ENCODE results near the gene GNGT2.
A peak's percentile ranks its signal among the peaks of the same experiment; 100 is the strongest.

The GNGT2 gene

DNA sequence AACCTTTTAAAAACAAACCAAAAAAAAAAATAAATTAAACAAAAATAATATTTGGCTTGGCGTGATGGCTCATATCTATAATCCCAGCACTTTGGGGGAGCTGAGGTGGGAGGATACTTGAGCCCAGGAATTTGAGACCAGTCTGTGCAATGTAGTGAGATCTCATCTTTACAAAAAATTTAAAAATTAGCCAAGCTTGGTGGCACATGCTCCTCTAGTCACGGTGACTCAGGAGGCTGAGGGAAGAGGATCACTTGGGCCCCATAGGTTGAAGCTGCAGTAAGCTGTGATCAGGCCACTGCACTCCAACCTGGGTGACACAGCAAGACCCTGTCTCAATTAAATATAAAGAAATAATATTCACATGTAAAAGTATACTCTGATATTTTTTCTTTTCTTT lies 12.2 kb downstream of the GNGT2 start:
- no peak overlapping the region for H3K27ac ChIP-seq
- no peak overlapping the region for H3K4me3 ChIP-seq (ENCODE audit: low read depth, low read length)
- no peaks in the 10 kb centered on the region for H3K9me3 ChIP-seq (ENCODE audit: severe bottlenecking)
- H3K27me3 ChIP-seq (ENCODE audit: insufficient read depth, low read depth, severe bottlenecking) = no peaks in the 10 kb centered on the region
- peaks cover 11% of the 10 kb centered on the region for H3K36me3 ChIP-seq
- DNase-seq = no peak
- TF ChIP-seq CTCF (IDR thresholded peaks at IDR 0.05; ENCODE audit: low read depth, low read length) = no peak

DNA sequence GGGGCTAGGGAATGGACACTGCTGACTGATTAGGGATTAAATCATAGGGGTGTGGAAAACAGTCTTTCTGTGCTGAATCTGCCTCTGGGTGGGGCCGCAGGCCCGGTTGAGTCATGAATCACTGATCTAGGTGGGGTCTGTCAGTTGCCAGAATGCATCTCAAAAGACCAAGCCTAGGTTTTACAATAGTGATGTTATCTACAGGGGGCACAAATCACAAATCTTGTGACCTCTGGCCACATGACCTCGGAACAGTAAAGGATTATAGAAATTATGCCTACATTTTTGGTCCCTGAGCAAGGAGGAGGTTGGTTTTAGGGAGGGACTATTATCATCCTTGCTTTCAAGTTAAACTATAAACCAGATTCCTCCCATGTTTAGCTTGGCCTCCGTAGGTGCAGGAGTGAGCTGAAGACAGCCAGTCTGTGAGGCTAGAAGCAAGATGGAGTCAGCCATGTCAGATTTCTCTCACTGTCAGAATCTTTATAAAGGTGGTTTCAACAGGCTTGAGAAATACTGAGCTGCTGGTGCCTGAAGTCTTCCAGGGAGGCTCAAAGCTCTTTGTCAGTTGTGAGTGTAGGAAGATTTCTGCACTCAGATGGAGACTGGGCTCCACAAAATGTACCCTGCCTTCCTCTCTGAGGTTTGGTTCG lies 12.9 kb downstream of the GNGT2 start:
- Histone ChIP-seq H3K27me3 (ENCODE audit: insufficient read depth, low read depth, severe bottlenecking) (no peaks in the 10 kb centered on the region), H3K9me3 (ENCODE audit: severe bottlenecking) (no peaks in the 10 kb centered on the region), H3K36me3 (peaks cover 4% of the 10 kb centered on the region), H3K4me3 (ENCODE audit: low read depth, low read length) (no peak overlapping the region), H3K27ac (no peak overlapping the region)
- TF ChIP-seq CTCF (IDR thresholded peaks at IDR 0.05; ENCODE audit: low read depth, low read length) = no peak
- DNase-seq = no peak

DNA sequence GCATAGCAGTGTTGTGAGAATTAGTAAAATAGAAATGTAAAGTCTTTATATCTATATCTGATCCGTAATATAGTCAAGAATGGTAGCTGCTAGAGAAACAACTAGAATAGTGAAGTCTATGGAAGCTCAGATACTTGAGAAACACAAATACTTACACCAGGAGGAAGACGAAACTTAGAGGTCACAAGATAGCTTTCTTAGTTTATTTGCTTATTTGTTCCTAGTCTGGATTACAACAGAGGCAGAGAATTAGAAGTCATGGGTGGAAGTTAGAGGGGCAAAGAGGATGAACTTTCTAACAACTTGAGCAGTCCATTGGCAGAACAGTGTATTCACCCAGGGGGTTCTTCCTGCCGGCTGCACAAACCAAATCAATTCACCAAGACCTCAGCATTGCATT lies 13.9 kb downstream of the GNGT2 start:
- Histone ChIP-seq H3K9me3 (ENCODE audit: severe bottlenecking) (no peaks in the 10 kb centered on the region), H3K36me3 (no peaks in the 10 kb centered on the region; the same call in 1 of the 2 replicates), H3K4me3 (ENCODE audit: low read depth, low read length) (no peak overlapping the region), H3K27me3 (ENCODE audit: insufficient read depth, low read depth, severe bottlenecking) (no peaks in the 10 kb centered on the region), H3K27ac (no peak overlapping the region)
- no peak for DNase-seq
- no peak for TF ChIP-seq CTCF (IDR thresholded peaks at IDR 0.05; ENCODE audit: low read depth, low read length)

DNA sequence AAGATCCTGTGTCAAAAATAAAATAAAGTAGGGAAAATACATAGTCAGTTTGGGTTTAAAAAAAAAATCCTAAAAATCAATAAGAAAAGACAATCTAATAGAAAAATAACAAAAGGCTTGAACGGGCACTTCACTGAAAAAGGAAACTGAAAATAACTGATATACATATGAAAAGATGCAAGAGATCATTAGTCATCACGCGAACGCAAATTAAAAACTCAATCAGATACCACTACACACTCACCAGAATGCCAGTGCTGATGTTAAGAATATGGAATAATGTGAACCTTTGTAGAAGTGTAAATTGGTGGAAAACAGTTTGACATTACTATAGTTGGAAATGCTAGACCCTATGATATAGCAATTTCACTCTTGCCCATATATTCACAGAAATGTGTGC lies 14.6 kb downstream of the GNGT2 start:
- H3K27ac ChIP-seq = no peak overlapping the region
- no peak overlapping the region for H3K4me3 ChIP-seq (ENCODE audit: low read depth, low read length)
- no peaks in the 10 kb centered on the region for H3K9me3 ChIP-seq (ENCODE audit: severe bottlenecking)
- TF ChIP-seq CTCF (IDR thresholded peaks at IDR 0.05; ENCODE audit: low read depth, low read length) = no peak
- H3K27me3 ChIP-seq (ENCODE audit: insufficient read depth, low read depth, severe bottlenecking) = no peaks in the 10 kb centered on the region
- no peak for DNase-seq
- no peaks in the 10 kb centered on the region; the same call in 1 of the 2 replicates for H3K36me3 ChIP-seq

DNA sequence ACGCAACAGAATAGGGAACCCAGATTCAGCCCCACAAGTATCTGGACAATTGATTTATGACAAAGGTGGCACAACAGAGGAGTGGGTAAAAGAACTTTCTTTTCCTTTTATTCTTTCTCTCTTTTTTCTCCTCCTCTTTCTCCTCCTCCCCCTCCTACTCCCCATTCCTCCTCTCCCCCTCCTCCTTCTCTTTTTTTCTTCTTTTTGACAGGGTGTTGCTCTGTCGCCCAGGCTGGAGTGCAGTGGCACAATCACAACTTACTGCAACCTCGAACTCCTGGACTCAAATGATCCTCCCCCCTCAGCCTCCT lies 16.1 kb downstream of the GNGT2 start:
- Histone ChIP-seq H3K27me3 (ENCODE audit: insufficient read depth, low read depth, severe bottlenecking) (no peaks in the 10 kb centered on the region), H3K4me3 (ENCODE audit: low read depth, low read length) (peak overlapping the region; percentile 88), H3K9me3 (ENCODE audit: severe bottlenecking) (no peaks in the 10 kb centered on the region), H3K36me3 (no peaks in the 10 kb centered on the region; the same call in 1 of the 2 replicates), H3K27ac (peak overlapping the region; percentile 99)
- TF ChIP-seq CTCF (IDR thresholded peaks at IDR 0.05; ENCODE audit: low read depth, low read length) = no peak
- no peak for DNase-seq

Data from WERI-Rb-1 (cell line).